Endodermal cell (in vitro differentiated cells): Measurements from ENCODE around the gene ACTRT2. TPM values are rescaled to one million over a fixed set of nuclear protein-coding genes. Genes with fewer than 3 reads are reported as not detected.

ENCODE experiments used
- DNase-seq: peaks from one replicate; pipeline ENCODE4 v3.0.0-alpha.2; 2017
- H3K27ac ChIP-seq: 2 replicates; pipeline ENCODE4 v1.5.1; 2013; ENCODE audit warnings: mild to moderate bottlenecking, low read depth, low read length, moderate library complexity
- H3K27me3 ChIP-seq: 2 replicates; pipeline ENCODE4 v1.6.1; 2013; ENCODE audit warnings: mild to moderate bottlenecking, low read length, moderate library complexity; ENCODE audit not compliant: insufficient read depth, control insufficient read depth, poor library complexity, severe bottlenecking
- H3K36me3 ChIP-seq: 2 replicates; pipeline ENCODE4 v1.7.0; 2013; ENCODE audit warnings: mild to moderate bottlenecking, low read length, moderate library complexity; ENCODE audit not compliant: control insufficient read depth, insufficient read depth
- H3K4me1 ChIP-seq: one replicate; pipeline ENCODE4 v1.7.0; 2013; ENCODE audit warnings: low read length; ENCODE audit not compliant: control insufficient read depth, insufficient read depth
- H3K4me3 ChIP-seq: 2 replicates; pipeline ENCODE4 v1.5.1; 2013; ENCODE audit warnings: mild to moderate bottlenecking, low read length, moderate library complexity
- H3K9ac ChIP-seq: 2 replicates; pipeline ENCODE4 v1.6.1; 2013; ENCODE audit warnings: mild to moderate bottlenecking, low read length, moderate library complexity; ENCODE audit not compliant: poor library complexity, severe bottlenecking; ENCODE audit errors: extremely low read depth
- H3K9me3 ChIP-seq: 2 replicates; pipeline ENCODE4 v1.6.1; 2013; ENCODE audit warnings: mild to moderate bottlenecking, low read length, moderate library complexity; ENCODE audit not compliant: control insufficient read depth
- H3K27ac Mint-ChIP-seq: 2 replicates; pipeline ENCODE4 v1.8.0; 2020; ENCODE audit warnings: mixed read lengths
- H3K27me3 Mint-ChIP-seq: 2 replicates; pipeline ENCODE4 v1.8.0; 2021; ENCODE audit warnings: mild to moderate bottlenecking, mixed read lengths; ENCODE audit not compliant: insufficient read depth
- H3K36me3 Mint-ChIP-seq: 2 replicates; pipeline ENCODE4 v1.8.0; 2020; ENCODE audit warnings: low read depth, mixed read lengths
- H3K4me1 Mint-ChIP-seq: 2 replicates; pipeline ENCODE4 v1.8.0; 2020; ENCODE audit warnings: mixed read lengths
- H3K4me3 Mint-ChIP-seq: 2 replicates; pipeline ENCODE4 v1.8.0; 2020; ENCODE audit warnings: mild to moderate bottlenecking, moderate library complexity, mixed read lengths
- H3K9me3 Mint-ChIP-seq: 2 replicates; pipeline ENCODE4 v1.8.0; 2020; ENCODE audit warnings: mild to moderate bottlenecking, mixed read lengths
- CTCF ChIP-seq: fragments of 200-600 bp; sonication (generic); conservative IDR thresholded peaks from 2 replicates; pipeline ENCODE4 v1.5.0; 2021; ENCODE audit warnings: antibody characterized with exemption, mild to moderate bottlenecking
- WGBS, 2 experiments: methylation state at CpG; one replicate each; pipeline versions ENCODE4 v1.1.5 to v1.1.7; 2013; ENCODE audit warnings: missing lambda C conversion rate in 2 of 2, mixed read lengths in 1 of 2; ENCODE audit not compliant: insufficient coverage in 1 of 2, insufficient read length in 1 of 2; 5-methylcytosine and 5-hydroxymethylcytosine counted together
- total RNA-seq, 2 donors: library from RNA; stranded (reverse); fragmentation: NEBNext Ultra II Directional in 1 of 2; extraction: Animal tissue kit (Norgen Biotek cat#: 25700) in 1 of 2; gene quantifications; 2 replicates in 1 of 2; 3 replicates in 1 of 2; pipeline ENCODE4 v1.2.1, GENCODE V29; 2021

ACTRT2 gene
- total RNA-seq, 2 donors from 2014 or later, result not detected

GRCh38 chr1:2991753-2992495, 29.3 kb upstream of the ACTRT2 start:
- no peak for DNase-seq
- H3K9me3 ChIP-seq, result peaks cover 74% of the 10 kb centered on the region
- no peak overlapping the region for H3K4me3 ChIP-seq
- no peak overlapping the region for H3K27ac Mint-ChIP-seq
- no peaks in the 10 kb centered on the region for H3K36me3 ChIP-seq
- no peak overlapping the region for H3K4me3 Mint-ChIP-seq
- H3K9ac ChIP-seq, result no peak overlapping the region
- no peak overlapping the region for H3K27ac ChIP-seq
- 78 to 80% methylated on average over 17 to 18 of the region's 18 CpGs for WGBS, 2 experiments
- no peaks in the 10 kb centered on the region for H3K36me3 Mint-ChIP-seq
- H3K4me1 ChIP-seq, result no peaks in the 10 kb centered on the region
- H3K9me3 Mint-ChIP-seq, result peaks cover 88% of the 10 kb centered on the region
- no peak for TF ChIP-seq CTCF
- H3K4me1 Mint-ChIP-seq, result no peaks in the 10 kb centered on the region
- no peaks in the 10 kb centered on the region for H3K27me3 Mint-ChIP-seq
- no peaks in the 10 kb centered on the region for H3K27me3 ChIP-seq

DNA sequence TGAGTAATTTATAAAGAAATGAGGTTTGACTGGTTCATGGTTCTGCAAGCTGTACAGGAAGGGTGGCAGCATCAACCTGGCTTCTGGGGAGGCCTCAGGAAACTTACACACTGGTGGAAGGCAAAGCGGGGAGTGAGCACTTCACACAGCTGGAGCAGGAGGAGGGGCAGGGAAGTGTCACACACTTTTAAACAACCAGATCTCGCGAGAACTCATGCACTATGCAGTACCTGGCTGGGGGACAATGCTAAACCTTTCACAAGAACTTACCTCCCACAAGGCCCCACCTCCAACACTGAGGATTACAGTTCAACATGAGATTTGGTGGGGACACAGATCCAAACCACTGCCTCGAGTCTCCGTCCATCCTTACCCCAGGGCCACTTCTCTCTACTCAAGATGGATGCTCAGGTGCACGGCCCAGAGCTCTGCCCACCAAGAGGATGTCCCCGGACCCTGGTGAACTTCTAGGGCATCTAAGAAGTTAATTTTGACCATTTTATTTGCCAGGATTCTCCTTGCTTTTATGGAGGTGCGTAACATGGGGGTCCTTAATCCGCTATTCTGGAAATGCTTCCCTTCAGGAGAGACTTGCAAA, 22.7 kb upstream of the ACTRT2 start:
- no peaks in the 10 kb centered on the region for H3K4me1 ChIP-seq
- no peak for DNase-seq
- Mint-ChIP-seq H3K27ac (no peak overlapping the region), H3K4me1 (no peaks in the 10 kb centered on the region), H3K27me3 (no peaks in the 10 kb centered on the region), H3K36me3 (no peaks in the 10 kb centered on the region), H3K4me3 (no peak overlapping the region), H3K9me3 (peaks cover 83% of the 10 kb centered on the region)
- peaks cover 48% of the 10 kb centered on the region for H3K9me3 ChIP-seq
- H3K4me3 ChIP-seq, result no peak overlapping the region
- H3K36me3 ChIP-seq, result no peaks in the 10 kb centered on the region
- no peak overlapping the region for H3K27ac ChIP-seq
- H3K27me3 ChIP-seq, result no peaks in the 10 kb centered on the region
- whole genome bisulfite sequencing, 2 experiments, result 79% methylated on average over 7 to 9 of the region's 9 CpGs
- no peak for TF ChIP-seq CTCF
- H3K9ac ChIP-seq, result no peak overlapping the region

DNA sequence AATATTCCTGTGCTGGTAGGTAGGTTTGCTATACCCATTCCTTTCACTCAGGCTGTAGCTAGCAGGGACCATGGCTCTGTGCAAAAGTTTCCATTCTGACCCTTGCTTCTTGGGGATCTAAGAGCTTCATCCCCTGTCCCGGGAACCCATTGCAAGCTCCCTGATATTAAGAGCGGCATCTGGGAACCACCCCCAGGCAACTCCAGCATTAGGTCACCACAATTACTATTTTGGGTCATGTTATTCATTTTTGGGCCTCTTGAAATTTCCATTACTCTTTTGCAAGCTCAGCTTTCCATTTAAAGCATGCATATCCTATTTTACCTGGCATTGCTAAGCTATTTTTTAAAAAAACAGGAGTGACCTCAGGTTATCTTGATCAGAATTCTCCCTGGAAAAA, 22.1 kb upstream of the ACTRT2 start:
- peaks cover 83% of the 10 kb centered on the region for H3K9me3 Mint-ChIP-seq
- no peaks in the 10 kb centered on the region for H3K4me1 Mint-ChIP-seq
- H3K27me3 Mint-ChIP-seq, result no peaks in the 10 kb centered on the region

More for the DNA sequence above, 22.1 kb upstream of the ACTRT2 start:
- Mint-ChIP-seq H3K36me3 (no peaks in the 10 kb centered on the region), H3K27ac (no peak overlapping the region), H3K4me3 (no peak overlapping the region)
- TF ChIP-seq CTCF, result no peak
- no peaks in the 10 kb centered on the region for H3K36me3 ChIP-seq
- no peaks in the 10 kb centered on the region for H3K4me1 ChIP-seq
- H3K9ac ChIP-seq, result no peak overlapping the region
- DNase-seq, result no peak
- WGBS, 2 experiments, result 84 to 97% methylated on average over 2 of the region's 2 CpGs
- H3K27me3 ChIP-seq, result no peaks in the 10 kb centered on the region
- H3K27ac ChIP-seq, result no peak overlapping the region
- no peak overlapping the region for H3K4me3 ChIP-seq
- peaks cover 43% of the 10 kb centered on the region for H3K9me3 ChIP-seq
